Measurements from ENCODE around the gene UFL1. TPM values are rescaled to one million over a fixed set of nuclear protein-coding genes. Genes with fewer than 3 reads are reported as not detected.
"Not testable (repeated sequence)": the region's sequence is repeated elsewhere in the genome, so short reads cannot be mapped to it uniquely, and the experiment has no call there.

UFL1 gene
- total RNA-seq (10 to 100 TPM; 16.2 to 21.2 (median 18.6) TPM), polyA plus RNA-seq (10 to 100 TPM; 10.1 to 17.1 TPM)

- TF ChIP-seq CTCF (IDR thresholded peaks at IDR 0.05): no peak
- WGBS, 2 donors: 0% methylated on average over 62 to 63 of the region's 63 CpGs
- Histone ChIP-seq H3K4me1 (peaks cover 9 to 30% (median 16%) of the 10 kb centered on the region in 3 donors), H3K9me3 (no peaks in the 10 kb centered on the region), H3K4me3 (peak within 1 kb of the TSS; percentile 70 to 85 (median 78)), H3K27ac (peak within 1 kb of the TSS; percentile 96 to 99 (median 98)), H3K27me3 (no peaks in the 10 kb centered on the region), H3K36me3 (peaks cover 0 to 23% (median 0%) of the 10 kb centered on the region in 3 donors)
- ATAC-seq: peak; percentile 97 to 99 (median 98)
- intact Hi-C loops (cut with DNase I): no loop called here
- FAIRE-seq: no peak
- peak; percentile 91 to 96 (median 94) for DNase-seq
Measured at GRCh38 chr6:96521644-96522464, at the start of gene UFL1. Gene UFL1, plus strand, starts transcription at chr6:96521806. Its CDS starts 68 bp downstream, at chr6:96521874.

GRCh38 chr6:96472291-96472690 is 49.3 kb upstream of the UFL1 start:
- ATAC-seq; H3K4me3 ChIP-seq; H3K27me3 ChIP-seq; FAIRE-seq; H3K9me3 ChIP-seq; DNase-seq; H3K27ac ChIP-seq; H3K4me1 ChIP-seq; H3K36me3 ChIP-seq; intact Hi-C loops (cut with DNase I): not testable (repeated sequence)
- 50 to 61% methylated on average over 2 of the region's 2 CpGs for WGBS, 2 donors

GRCh38 chr6:96478695-96479094 is 42.9 kb upstream of the UFL1 start:
- no peak overlapping the region for H3K4me3 ChIP-seq
- WGBS, 2 donors: 84 to 87% methylated on average over 5 of the region's 5 CpGs
- H3K36me3 ChIP-seq: no peaks in the 10 kb centered on the region
- no peak for TF ChIP-seq CTCF (IDR thresholded peaks at IDR 0.05)
- DNase-seq (no peak), ATAC-seq (no peak), FAIRE-seq (no peak)
- H3K9me3 ChIP-seq: no peaks in the 10 kb centered on the region
- H3K27ac ChIP-seq: no peak overlapping the region
- H3K4me1 ChIP-seq: no peaks in the 10 kb centered on the region
- H3K27me3 ChIP-seq: no peaks in the 10 kb centered on the region
- intact Hi-C loops (cut with DNase I): no loop called here

GRCh38 chr6:96491926-96492325 is 29.7 kb upstream of the UFL1 start:
- Histone ChIP-seq H3K27me3 (no peaks in the 10 kb centered on the region), H3K4me3 (no peak overlapping the region), H3K27ac (no peak overlapping the region), H3K9me3 (no peaks in the 10 kb centered on the region), H3K36me3 (no peaks in the 10 kb centered on the region), H3K4me1 (no peaks in the 10 kb centered on the region)
- no peak for TF ChIP-seq CTCF (IDR thresholded peaks at IDR 0.05)
- DNase-seq: no peak
- FAIRE-seq: no peak
- intact Hi-C loops (cut with DNase I): no loop called here
- WGBS, 2 donors: 97% methylated on average over 2 of the region's 2 CpGs
- ATAC-seq: no peak

- Histone ChIP-seq H3K4me3 (no peak overlapping the region), H3K4me1 (no peaks in the 10 kb centered on the region), H3K36me3 (no peaks in the 10 kb centered on the region), H3K27ac (no peak overlapping the region), H3K27me3 (no peaks in the 10 kb centered on the region), H3K9me3 (no peaks in the 10 kb centered on the region)
- ATAC-seq: no peak
- intact Hi-C loops (cut with DNase I): no loop called here
- FAIRE-seq: no peak
- TF ChIP-seq CTCF (IDR thresholded peaks at IDR 0.05): no peak
- DNase-seq: no peak
- 90% methylated on average over 5 of the region's 5 CpGs for WGBS, 2 donors
Measured at GRCh38 chr6:96499781-96500180, 21.8 kb upstream of the UFL1 start.

Data from pancreas (tissue), 10 donors.